Dermis microvascular lymphatic vessel endothelial cell (primary cell): ENCODE measurements around the gene OR8G5. TPM values are rescaled to one million over a fixed set of nuclear protein-coding genes. Genes with fewer than 3 reads are reported as not detected.

ENCODE experiments used
- DNase-seq, 2 donors: peaks; one replicate each; pipeline versions ENCODE4 v3.0.0 to v3.0.0-alpha.2; 2010; ENCODE audit warnings: low read depth in 2 of 2
- total RNA-seq: library from RNA; depleted of rRNA; stranded (reverse); fragments of >200 nt; gene quantifications from 2 replicates; pipeline ENCODE4 v1.2.1, GENCODE V29; 2014

The OR8G5 gene
- total RNA-seq, 1 donor from 2014 or later, result not detected

DNA sequence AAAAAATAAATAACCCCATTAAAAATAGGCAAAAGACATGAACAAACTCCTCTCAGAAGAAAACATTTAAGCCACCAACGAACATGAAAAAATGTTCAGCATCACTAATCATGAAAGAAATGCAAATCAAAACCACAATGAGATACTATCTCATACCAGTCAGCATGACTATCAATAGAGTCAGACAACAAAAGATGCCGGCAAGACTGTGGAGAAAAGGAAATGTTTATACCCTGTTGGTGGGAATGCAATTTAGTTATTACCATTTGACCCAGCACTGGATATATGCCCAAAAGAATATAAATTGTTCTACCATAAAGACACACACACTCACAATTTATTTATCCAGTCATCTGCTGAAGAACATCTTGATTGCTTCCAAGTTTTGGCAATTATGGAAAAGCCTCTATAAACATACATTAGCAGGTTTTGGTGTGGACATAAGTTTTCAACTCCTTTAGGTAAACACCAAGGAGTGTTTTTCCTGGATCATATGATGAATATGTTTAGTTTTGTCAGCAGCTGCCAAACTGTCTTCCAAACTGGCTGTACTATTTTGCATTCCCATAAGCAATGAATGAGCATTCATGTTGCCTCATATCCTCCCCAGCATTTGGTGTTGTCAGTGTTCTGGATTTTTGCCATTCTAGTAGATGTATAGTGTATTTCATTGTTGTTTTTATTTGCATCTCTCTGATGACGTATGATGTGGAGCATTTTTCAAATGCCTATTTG, 29.6 kb downstream of the OR8G5 start:
- DNase-seq, result peak in 1 of 2 donors; percentile 29

DNA sequence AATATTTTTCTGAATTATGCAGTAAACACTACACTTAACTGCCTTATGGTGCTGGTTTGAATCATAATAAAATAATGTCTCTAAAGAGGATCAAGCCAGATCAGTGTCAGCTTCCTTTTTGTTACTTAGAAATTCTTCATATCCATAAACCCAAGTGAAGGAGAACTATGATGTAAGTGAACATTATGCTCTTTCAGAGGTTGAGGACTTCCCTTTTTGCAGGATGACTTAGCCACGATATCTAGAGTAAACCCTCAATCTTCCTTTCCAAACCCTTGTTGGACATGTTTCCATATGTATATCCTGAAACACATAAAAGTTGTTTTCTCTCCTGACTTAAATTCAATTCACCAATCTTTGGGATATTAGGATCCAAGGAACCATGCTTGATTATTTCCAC, 38.5 kb downstream of the OR8G5 start:
- no peak for DNase-seq

DNA sequence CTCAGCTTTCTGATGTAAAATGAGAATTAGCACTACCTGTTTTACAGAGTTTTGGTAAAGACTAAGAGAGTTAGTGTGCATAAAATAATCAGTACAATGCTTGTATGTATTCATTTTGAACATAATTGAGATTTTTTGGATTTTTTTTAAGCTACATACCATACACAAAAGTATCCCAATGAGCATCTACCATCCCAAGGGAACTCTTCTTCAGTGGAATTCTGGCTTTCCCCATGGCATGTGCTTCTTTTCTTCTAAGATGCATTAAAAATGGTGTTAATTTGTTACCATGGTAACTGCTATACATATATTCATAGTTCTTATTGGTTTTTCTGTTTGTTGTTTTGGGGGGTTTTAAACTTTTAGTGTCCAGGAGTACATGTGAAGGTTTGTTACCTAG, 39.8 kb downstream of the OR8G5 start:
- no peak for DNase-seq

GRCh38 chr11:124297921-124298320, 41.7 kb downstream of the OR8G5 start:
- DNase-seq, result no peak

GRCh38 chr11:124301548-124301947, 45.4 kb downstream of the OR8G5 start:
- DNase-seq, result peak; percentile 1 to 17

- no peak for DNase-seq
These were observed 46.4 kb downstream of the OR8G5 start for GRCh38 chr11:124302347-124303125.

- no peak for DNase-seq
These were observed 50.9 kb downstream of the OR8G5 start for GRCh38 chr11:124307093-124307492.

- no peak for DNase-seq
These were observed 54.5 kb downstream of the OR8G5 start for GRCh38 chr11:124310721-124311120.

- DNase-seq, result no peak
These were observed 55.1 kb downstream of the OR8G5 start for GRCh38 chr11:124311269-124311668.

DNA sequence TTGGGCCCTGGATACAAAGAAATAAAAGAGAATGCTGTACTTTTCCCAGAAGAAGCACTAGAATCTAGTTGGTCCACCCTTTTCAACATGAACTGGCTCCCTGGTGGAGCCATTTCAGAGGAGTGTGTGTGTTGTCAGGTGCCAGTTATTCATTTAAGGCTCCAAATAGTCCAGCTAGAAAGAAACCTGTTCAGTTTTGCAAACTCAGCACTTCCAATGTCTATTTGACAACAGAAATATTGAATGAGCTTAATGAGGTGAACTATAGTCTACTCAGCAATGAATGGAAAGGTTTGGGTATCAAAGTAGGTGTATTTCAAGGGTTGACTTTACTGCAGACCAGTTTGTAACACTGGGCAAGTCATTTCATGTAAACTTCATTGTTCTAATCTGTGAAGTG, 55.5 kb downstream of the OR8G5 start:
- no peak for DNase-seq

DNA sequence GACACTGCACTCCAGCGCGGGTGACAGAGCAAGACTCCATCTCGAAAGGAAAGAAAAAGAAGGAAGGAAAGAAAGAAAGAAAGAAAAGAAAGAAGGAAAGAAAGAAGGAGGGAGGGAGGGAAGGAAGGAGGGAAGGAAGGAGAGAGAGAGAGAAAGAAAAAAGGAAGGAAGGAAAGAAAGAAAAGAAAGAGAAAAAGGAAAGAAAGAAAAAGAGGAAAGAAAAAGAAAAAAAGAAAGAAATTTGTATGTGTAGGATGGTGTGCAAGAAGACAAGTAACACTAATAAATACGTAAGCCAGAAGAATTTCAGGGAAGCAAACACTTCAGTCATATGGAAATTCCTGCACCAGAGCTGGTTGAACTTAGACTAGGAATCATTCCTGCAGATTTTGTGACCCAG, 57.0 kb downstream of the OR8G5 start:
- no peak for DNase-seq

DNA sequence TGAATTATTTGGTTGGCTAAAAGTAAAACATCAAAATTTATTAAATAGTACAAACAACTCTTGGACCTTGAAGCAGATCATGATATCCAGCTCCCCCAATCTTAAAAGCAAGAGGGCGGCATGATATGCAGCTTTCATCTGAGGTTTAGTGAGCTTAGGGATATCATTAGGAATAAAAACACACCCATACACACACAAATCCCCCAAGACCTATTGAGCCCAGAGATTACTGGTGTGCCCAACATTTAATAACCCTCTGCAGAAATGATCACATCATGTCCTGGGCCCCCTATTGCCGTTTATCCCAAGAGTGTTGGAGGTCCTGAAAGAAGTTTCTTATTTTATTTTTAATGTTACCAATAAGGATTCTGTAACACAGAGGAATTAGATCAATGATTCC, 57.7 kb downstream of the OR8G5 start, which contains the start of gene OR8D1:
TSS of gene OR8D1 (minus strand) at position 101 of the 400 bp plus-strand sequence. CDS start 3,183 bp downstream, outside the sequence.
- no peak for DNase-seq

DNA sequence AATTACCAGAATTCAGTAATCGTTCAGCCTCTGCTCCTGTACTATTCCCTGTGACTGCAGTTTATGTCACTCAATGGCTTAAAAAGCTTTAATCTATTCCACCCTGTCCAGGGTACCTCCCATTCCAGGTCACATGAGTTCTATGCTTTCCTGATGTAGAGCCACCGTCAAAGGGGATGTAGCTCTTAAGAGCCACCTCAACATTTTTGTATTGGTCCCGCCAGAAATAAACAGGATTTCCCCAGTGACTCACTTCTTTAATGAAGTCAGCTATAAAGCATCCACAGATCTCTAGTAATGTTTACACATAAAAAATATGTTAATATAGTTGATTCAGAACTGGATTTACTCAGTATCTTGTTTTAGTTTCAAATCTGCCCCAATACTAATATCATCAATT, 58.9 kb downstream of the OR8G5 start:
- DNase-seq, result peak in 1 of 2 donors; percentile 49

Other genes starting within 250 kb of the OR8G5 start
- not detected in 2 replicates for gene OR10G4, start 243.4 kb upstream of the OR8G5 start, total RNA-seq
- gene OR10G9, start 233.4 kb upstream of the OR8G5 start, total RNA-seq, result not detected in 2 replicates
- gene OR10G8, start 229.6 kb upstream of the OR8G5 start, total RNA-seq, result not detected in 2 replicates
- gene OR10G7, start 215.1 kb upstream of the OR8G5 start, total RNA-seq, result not detected in 2 replicates
- 3.6 and 4.6 TPM in 2 replicates for gene VWA5A, start 140.9 kb upstream of the OR8G5 start, total RNA-seq
- gene OR10D3, start 73.0 kb upstream of the OR8G5 start, total RNA-seq, result not detected in 2 replicates
- under 0.01 TPM in 1 of 2 replicates, not detected in the other for gene OR8G1, start 15.3 kb upstream of the OR8G5 start, total RNA-seq
- not detected in 2 replicates for gene OR8D1, start 57.6 kb downstream of the OR8G5 start, total RNA-seq
- not detected in 2 replicates for gene OR8D2, start 63.8 kb downstream of the OR8G5 start, total RNA-seq
- not detected in 2 replicates for gene OR8B2, start 128.1 kb downstream of the OR8G5 start, total RNA-seq
- gene OR8B3, start 142.6 kb downstream of the OR8G5 start, total RNA-seq, result not detected in 2 replicates
- gene OR8B4, start 168.5 kb downstream of the OR8G5 start, total RNA-seq, result not detected in 2 replicates
- gene OR8B8, start 189.3 kb downstream of the OR8G5 start, total RNA-seq, result not detected in 2 replicates